ENCODE data around the gene PLEKHA1. TPM values are rescaled to one million over a fixed set of nuclear protein-coding genes. Genes with fewer than 3 reads are reported as not detected.

The PLEKHA1 gene
- total RNA-seq, 1 donor from 2014 or later = 28.7 TPM

- peaks cover 14% of the 10 kb centered on the region for H3K4me1 ChIP-seq
- TF ChIP-seq POLR2AphosphoS5 (IDR thresholded peaks at IDR 0.05; ENCODE audit: insufficient read depth in 1 of 2, low read depth in 1 of 2) = no peak
- no peak for TF ChIP-seq POLR2A (IDR thresholded peaks at IDR 0.05)
- TF ChIP-seq CTCF (IDR thresholded peaks at IDR 0.05) = no peak
- H3K4me3 ChIP-seq = no peak overlapping the region
- intact Hi-C loops (cut with DNase I) = no loop called here
- no peaks in the 10 kb centered on the region for H3K9me3 ChIP-seq
- H3K27ac ChIP-seq = no peak overlapping the region
- H3K36me3 ChIP-seq = no peaks in the 10 kb centered on the region
- H3K27me3 ChIP-seq = no peaks in the 10 kb centered on the region
- DNase-seq (ENCODE audit: extremely low spot score in 2 of 2) = no peak
Measured at GRCh38 chr10:122359621-122360020, 14.9 kb upstream of the PLEKHA1 start.

- Histone ChIP-seq H3K27ac (no peak overlapping the region), H3K4me1 (peaks cover 14% of the 10 kb centered on the region), H3K4me3 (no peak overlapping the region), H3K36me3 (no peaks in the 10 kb centered on the region), H3K9me3 (no peaks in the 10 kb centered on the region), H3K27me3 (no peaks in the 10 kb centered on the region)
- intact Hi-C loops (cut with DNase I) = no loop called here
- DNase-seq (ENCODE audit: extremely low spot score in 2 of 2) = no peak
- TF ChIP-seq CTCF (IDR thresholded peaks at IDR 0.05) = no peak
Measured at GRCh38 chr10:122361046-122361445, 13.5 kb upstream of the PLEKHA1 start.

- intact Hi-C loops (cut with DNase I) = no loop called here
- Histone ChIP-seq H3K36me3 (no peaks in the 10 kb centered on the region), H3K4me1 (peaks cover 14% of the 10 kb centered on the region), H3K27me3 (no peaks in the 10 kb centered on the region), H3K4me3 (no peak overlapping the region), H3K9me3 (no peaks in the 10 kb centered on the region), H3K27ac (no peak overlapping the region)
- DNase-seq (ENCODE audit: extremely low spot score in 2 of 2) = no peak
- TF ChIP-seq POLR2AphosphoS5 (IDR thresholded peaks at IDR 0.05; ENCODE audit: insufficient read depth in 1 of 2, low read depth in 1 of 2) (no peak), CTCF (IDR thresholded peaks at IDR 0.05) (no peak), POLR2A (IDR thresholded peaks at IDR 0.05) (no peak)
Measured at GRCh38 chr10:122362031-122362592, 12.4 kb upstream of the PLEKHA1 start.

GRCh38 chr10:122362621-122363020 is 11.9 kb upstream of the PLEKHA1 start:
- no peak overlapping the region for H3K4me3 ChIP-seq
- no peaks in the 10 kb centered on the region for H3K9me3 ChIP-seq
- DNase-seq (ENCODE audit: extremely low spot score in 2 of 2) = no peak
- H3K4me1 ChIP-seq = peaks cover 14% of the 10 kb centered on the region
- no peaks in the 10 kb centered on the region for H3K36me3 ChIP-seq
- no peak for TF ChIP-seq POLR2A (IDR thresholded peaks at IDR 0.05)
- TF ChIP-seq POLR2AphosphoS5 (IDR thresholded peaks at IDR 0.05; ENCODE audit: insufficient read depth in 1 of 2, low read depth in 1 of 2) = no peak
- TF ChIP-seq CTCF (IDR thresholded peaks at IDR 0.05) = no peak
- no peak overlapping the region for H3K27ac ChIP-seq
- intact Hi-C loops (cut with DNase I) = no loop called here
- no peaks in the 10 kb centered on the region for H3K27me3 ChIP-seq

- TF ChIP-seq POLR2A (IDR thresholded peaks at IDR 0.05) (no peak), CTCF (IDR thresholded peaks at IDR 0.05) (no peak), POLR2AphosphoS5 (IDR thresholded peaks at IDR 0.05; ENCODE audit: insufficient read depth in 1 of 2, low read depth in 1 of 2) (no peak)
- DNase-seq (ENCODE audit: extremely low spot score in 2 of 2) = no peak
- H3K4me3 ChIP-seq = no peak overlapping the region
- peaks cover 14% of the 10 kb centered on the region for H3K4me1 ChIP-seq
- no peak overlapping the region for H3K27ac ChIP-seq
- intact Hi-C loops (cut with DNase I) = no loop called here
- no peaks in the 10 kb centered on the region for H3K9me3 ChIP-seq
- no peaks in the 10 kb centered on the region for H3K27me3 ChIP-seq
- no peaks in the 10 kb centered on the region for H3K36me3 ChIP-seq
Measured at GRCh38 chr10:122363311-122363710, 11.2 kb upstream of the PLEKHA1 start.
